GM21723 (cell line): Measurements from ENCODE around the gene GRID1.

Experiments used
- ATAC-seq: cut with Tn5 transposase; IDR thresholded peaks from one replicate; pipeline ENCODE4 v1.9.1; 2021; ENCODE audit warnings: mild to moderate bottlenecking, moderate library complexity; ENCODE audit not compliant: unreplicated experiment

The GRID1 gene

GRCh38 chr10:86025509-86025908 lies 341.1 kb downstream of the GRID1 start:
- no peak for ATAC-seq

GRCh38 chr10:86024281-86025041 lies 342.1 kb downstream of the GRID1 start:
- ATAC-seq = no peak

- ATAC-seq = no peak
Measured at GRCh38 chr10:86023931-86024280, 342.7 kb downstream of the GRID1 start.

DNA sequence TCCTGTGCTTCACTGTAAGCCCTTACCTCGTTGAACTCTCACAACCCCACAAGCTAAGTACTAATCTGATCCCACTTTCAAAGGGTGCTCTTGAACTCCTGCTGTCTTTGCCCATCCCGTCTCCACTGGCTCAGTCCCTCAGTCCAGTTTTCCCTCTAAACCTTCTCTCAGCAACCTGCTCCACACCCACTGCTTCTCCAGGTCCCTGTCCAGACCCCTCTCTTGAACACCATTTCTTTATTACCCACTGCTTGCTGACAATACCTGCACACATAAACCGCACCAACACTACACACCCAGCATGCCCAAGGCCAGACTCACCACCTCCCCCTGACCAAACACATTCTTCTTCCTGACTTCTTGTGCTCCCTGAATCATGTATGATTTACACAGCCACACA lies 343.3 kb downstream of the GRID1 start:
- ATAC-seq = no peak

DNA sequence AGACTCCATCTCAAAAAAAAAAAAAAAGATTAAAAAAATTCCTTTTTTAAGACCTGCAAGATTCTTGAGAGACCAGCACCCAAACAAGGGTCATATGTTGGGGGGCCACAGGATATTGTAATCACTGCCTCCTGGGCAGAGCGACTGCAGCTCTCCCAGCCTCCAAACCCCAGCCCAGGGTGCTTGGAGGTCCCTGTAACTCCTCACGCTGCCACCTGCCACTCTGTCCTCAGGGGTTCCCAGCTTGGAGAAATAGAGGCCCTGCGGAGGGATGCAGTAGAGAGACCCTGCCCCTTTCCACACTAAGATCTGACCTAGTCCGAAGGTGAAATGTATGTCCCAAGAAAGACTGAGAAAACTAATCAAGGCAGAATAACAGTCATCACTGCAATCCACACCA lies 343.7 kb downstream of the GRID1 start:
- no peak for ATAC-seq

DNA sequence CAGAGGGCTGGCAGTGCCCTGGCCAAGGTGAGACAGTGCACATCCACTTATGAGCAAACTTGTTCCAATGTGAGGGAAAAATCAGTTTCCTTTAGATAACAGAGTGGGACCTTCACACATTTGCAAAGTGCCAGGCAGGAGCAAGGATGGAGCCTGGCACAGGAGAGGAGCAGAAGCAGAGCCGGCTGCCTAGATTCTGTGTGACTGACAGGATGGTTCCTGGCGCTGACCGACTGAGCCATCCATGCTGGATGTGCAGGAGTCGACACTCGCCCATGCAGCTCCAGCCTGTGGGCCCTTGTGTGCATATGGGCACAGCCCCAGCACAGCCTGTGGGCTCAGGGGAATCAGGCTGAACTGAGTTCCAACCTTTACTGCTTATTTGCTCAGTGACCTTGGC lies 346.5 kb downstream of the GRID1 start:
- no peak for ATAC-seq

- ATAC-seq = no peak
Measured at GRCh38 chr10:86019141-86019540, 347.5 kb downstream of the GRID1 start.

DNA sequence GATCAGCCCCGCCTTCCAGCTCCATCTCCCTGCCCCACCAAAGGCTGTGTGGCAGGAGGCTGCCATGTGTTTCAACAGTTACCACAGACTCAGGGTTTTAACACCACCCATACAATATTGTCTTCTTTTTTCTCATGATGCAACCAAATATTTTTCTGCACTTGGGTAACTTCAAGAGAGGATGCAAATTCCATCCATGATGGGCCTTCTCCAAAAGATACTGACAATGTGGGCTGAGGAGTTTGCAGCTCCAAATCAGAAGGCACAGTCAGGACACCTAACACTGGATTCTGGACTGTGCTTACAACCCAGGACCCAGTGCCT lies 347.9 kb downstream of the GRID1 start:
- no peak for ATAC-seq

DNA sequence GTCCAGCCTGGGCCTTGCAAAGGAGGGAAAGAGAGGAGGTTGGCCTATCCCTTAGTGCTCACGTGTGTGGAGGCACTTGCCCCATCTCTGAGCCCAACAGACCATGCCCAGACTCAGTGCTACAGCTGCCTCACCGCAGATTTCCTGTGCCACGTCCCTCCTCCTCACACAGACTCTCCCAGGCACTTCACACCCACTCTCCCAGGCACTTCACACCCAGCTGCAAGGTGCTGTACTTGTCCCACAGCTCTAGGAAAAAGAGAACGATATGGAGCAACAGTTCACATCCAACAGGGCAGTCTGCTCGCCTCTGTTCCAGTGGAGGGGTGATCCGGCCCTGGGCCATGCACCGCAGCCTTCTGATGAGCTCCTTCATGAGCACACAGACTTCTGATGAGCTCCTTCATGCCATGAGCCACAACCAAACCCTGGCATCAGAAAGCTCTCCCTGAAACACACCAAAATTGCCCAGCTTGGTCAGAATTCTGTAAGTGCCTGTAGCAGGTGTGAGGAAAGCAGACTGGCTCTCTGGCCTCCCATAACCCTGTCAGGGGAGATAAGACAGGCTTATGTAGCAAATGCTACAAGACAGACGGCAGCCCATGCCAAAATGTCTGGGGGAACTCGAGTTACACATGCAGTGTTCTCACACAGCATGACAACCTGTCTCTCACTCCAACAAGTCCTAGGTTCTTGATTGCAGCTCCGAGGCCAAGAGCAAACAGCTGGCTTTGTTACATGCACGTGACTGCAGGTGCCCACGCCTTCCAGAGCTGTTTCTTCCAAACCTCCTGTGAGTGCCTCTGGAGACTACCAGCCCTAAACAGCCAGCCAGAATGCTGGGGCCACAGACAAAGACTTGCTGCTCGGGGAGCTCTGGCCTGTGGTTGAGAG lies 348.5 kb downstream of the GRID1 start:
- ATAC-seq = no peak

DNA sequence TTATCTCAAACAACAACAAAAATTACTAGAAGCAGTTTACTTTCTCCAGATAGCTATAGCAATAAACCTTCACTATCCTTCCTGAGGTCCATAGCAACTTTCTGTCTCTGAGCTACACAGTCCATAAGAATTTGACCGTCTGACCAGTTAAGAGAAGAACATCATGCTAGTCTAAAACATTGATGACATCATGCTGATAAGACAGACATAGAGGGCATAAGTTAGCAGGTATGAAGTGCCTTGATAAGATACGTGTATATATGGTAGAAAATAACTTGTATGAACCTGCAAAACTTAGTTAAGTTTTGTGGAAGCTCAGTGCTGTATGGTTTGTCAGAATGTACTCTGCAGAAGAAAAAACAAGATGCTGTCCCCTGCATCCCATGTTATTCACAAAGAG lies 353.0 kb downstream of the GRID1 start:
- ATAC-seq = no peak

GRCh38 chr10:86007171-86007570 lies 359.4 kb downstream of the GRID1 start:
- ATAC-seq = no peak

GRCh38 chr10:86004337-86004736 lies 362.3 kb downstream of the GRID1 start:
- ATAC-seq = no peak

GRCh38 chr10:86003201-86003621 lies 363.4 kb downstream of the GRID1 start:
- no peak for ATAC-seq

DNA sequence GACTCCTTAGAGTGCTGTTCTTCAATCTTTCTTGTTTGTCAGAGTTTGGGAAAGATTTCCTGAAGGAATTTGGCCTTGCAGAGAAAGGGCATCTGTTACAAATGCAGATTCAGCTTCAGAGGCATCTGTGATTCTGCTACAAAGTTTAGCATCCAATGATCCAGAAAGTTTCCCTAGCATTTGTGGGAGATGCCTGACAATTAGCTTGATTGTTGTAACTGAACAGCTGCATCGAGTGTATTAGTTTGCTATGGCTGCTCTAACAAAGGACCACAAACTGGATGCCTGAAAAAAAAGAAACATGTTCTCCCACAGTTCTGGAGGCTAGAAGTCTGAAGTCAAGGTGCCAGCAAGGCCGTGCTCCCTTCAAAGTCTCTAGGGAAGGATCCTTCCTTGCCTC lies 365.1 kb downstream of the GRID1 start:
- ATAC-seq = no peak

DNA sequence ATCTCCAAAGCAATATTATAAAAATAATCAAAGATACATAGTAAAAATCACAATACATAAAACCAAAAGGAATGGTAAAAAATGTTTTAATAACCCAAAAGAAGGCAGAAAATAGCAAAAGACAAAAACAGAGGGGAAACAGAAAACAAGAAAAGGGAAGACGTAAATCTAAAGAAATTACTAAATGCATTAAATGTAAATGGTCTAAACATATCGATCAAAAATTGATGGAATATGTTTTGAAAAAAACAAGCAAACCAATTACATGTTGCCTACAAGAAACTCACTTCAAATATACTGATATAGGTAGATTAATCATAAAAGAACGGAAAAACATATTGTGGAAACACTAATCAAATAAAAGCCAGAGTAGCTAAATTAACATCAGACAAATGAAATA lies 369.1 kb downstream of the GRID1 start:
- no peak for ATAC-seq

DNA sequence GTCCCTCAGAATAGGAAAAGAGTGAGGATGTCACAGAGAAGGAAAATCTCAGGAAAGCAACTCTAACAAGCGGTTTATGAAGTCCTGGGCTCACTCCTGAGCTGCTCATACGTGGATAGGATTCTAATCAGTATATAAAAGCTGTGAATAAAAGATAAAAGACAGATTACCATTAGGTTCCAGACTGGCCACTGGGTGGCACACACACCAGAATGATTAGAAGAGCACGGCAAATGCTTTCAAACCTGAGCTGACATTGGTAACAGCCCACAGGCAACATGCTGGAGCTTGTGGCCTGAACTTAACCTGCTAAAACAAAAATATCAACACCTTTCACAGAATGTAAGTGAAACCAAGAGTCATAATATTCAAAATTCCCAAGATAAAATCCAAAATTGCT lies 370.8 kb downstream of the GRID1 start:
- ATAC-seq = no peak

GRCh38 chr10:85993840-85994507 lies 372.6 kb downstream of the GRID1 start:
- no peak for ATAC-seq

DNA sequence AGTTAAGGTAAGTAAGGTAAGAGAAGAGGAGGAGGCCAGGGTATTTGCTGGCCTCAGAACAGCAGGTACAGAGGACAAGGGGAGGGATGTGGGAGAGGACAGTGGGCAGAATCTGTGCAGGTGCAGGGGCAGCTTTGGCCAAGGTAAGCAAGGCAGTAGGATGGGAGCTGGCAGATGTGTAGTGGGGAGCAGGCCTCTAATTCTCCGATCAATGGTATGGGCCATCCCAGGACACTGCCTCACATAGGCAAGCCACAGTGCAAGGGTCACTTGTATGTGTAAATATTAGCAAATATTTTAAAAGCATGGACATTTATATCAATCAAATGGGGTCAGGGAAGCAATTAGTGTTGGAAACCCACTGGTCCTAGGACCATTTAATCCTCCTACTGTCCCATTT lies 373.5 kb downstream of the GRID1 start:
- no peak for ATAC-seq

- no peak for ATAC-seq
Measured at GRCh38 chr10:85992324-85992723, 374.3 kb downstream of the GRID1 start.

GRCh38 chr10:85986777-85987176 lies 379.8 kb downstream of the GRID1 start:
- no peak for ATAC-seq

DNA sequence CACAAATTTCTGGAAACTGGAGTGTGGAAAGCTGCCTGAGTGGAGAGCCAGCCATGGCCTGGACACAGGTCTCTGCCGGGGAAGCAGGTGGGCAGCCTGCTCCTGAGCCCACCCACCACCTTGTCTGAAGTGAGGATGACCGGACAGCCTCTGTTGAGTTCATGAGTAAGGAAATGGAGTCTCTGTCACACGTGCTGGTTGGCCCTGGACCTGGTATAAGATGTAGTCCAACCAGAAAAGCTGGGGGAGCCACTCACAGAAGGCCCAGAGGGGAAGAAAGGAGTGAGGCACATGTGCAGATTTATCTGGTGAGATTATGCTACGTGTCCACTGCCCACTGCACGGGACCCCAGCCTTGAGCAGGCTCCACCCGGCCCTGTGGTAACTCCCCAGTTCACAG lies 383.5 kb downstream of the GRID1 start:
- ATAC-seq = no peak

DNA sequence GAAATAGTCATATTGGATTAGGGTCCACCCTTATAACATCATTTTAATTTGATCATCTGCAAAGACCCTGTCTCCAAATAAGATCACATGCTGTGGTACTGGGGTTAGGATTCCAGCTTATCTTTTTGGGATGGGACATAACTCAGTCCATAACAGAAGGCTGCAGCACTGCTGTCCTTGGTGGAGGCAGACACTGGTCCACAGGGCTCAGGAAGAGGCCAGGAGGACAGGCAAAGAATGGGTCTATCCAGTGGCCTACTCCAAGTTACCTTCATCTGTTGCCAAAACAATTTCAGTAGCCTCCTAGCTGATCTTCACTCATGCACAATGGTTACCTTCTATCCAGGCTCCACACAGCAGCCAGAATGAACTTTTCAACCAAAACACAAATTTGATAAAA lies 387.0 kb downstream of the GRID1 start:
- ATAC-seq = no peak
